BLaER1 treated with 17β-estradiol and CSF1 and Interleukin-3, amounts not matched to agents 10 nM and 100 nM (cell line): ENCODE measurements around the gene COG6.

Source experiments
- H3K27ac ChIP-seq, 11 experiments: shearing (Covaris generic); formaldehyde crosslinking; 2 replicates each; pipeline ENCODE4 v1.8.1; 2022
- H3K27me3 ChIP-seq, 11 experiments: shearing (Covaris generic); formaldehyde crosslinking; 2 replicates each; pipeline ENCODE4 v1.8.1; 2022
- H3K36me3 ChIP-seq, 11 experiments: shearing (Covaris generic); formaldehyde crosslinking; 2 replicates each; pipeline ENCODE4 v1.8.1; 2022
- H3K4me1 ChIP-seq, 10 experiments: shearing (Covaris generic); formaldehyde crosslinking; 2 replicates each; pipeline ENCODE4 v1.8.1; 2022
- H3K4me2 ChIP-seq, 11 experiments: shearing (Covaris generic); formaldehyde crosslinking; 2 replicates each; pipeline ENCODE4 v1.8.1; 2022
- H3K4me3 ChIP-seq, 10 experiments: shearing (Covaris generic); formaldehyde crosslinking; 2 replicates each; pipeline ENCODE4 v1.8.1; 2022
- H3K9ac ChIP-seq, 11 experiments: shearing (Covaris generic); formaldehyde crosslinking; 2 replicates each; pipeline ENCODE4 v1.8.1; 2022
- H3K9me3 ChIP-seq, 11 experiments: shearing (Covaris generic); formaldehyde crosslinking; replicated peaks in 1 of 11; 2 replicates each; pipeline ENCODE4 v1.8.1; 2022
- H4K20me1 ChIP-seq, 11 experiments: shearing (Covaris generic); formaldehyde crosslinking; 2 replicates each; pipeline ENCODE4 v1.8.1; 2022
- Cebpa-rat ChIP-seq, 11 experiments: shearing (Covaris generic); IDR thresholded peaks; 2 replicates each; pipeline ENCODE4 v1.8.1; 2022

The COG6 gene

DNA sequence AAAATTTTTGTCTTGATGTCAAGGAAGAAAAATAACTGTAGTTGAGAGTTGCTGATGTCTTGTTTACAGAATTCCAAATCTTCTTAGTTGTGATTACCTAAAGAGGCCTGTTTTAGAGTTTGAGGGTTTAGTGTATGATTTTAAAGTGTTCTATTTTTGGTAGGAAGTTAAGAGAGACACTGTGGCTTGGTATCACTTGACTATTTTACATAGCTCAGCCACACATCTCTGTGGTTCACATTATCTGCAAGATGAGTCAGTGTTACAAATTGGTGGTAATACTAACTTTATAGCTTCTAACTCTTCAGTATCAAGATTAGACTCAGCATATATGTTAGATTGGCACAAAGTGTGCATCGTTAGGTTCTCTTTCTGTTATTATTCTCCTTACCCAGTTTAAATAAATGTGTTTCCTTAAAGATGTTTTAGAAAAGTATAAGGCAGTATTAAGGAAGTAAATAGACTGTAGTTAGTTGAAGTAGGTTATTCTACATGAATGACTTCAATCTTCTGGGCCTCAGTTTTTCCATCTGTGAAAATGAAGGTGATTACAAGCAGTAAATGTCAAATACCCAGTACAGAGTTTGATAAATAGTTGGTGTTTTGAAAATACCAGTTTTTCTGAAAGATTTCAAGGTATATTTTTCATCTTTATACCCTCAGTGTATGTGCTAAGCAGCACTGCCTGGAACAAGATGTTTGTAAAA, 33.4 kb downstream of the COG6 start:
- Histone ChIP-seq H3K27ac (peak overlapping the region in 4 of 11 experiments; percentile 7 to 52 (median 44); a peak in 6 of 22 replicates), H3K4me2 (peak overlapping the region in 5 of 11 experiments; percentile 42 to 64 (median 48); a peak in 8 of 22 replicates), H4K20me1 (no peaks in the 10 kb centered on the region), H3K4me1 (peaks cover 0 to 36% (median 15%) of the 10 kb centered on the region in 10 experiments; a peak in 14 of 20 replicates), H3K36me3 (peaks cover 9 to 18% (median 12%) of the 10 kb centered on the region in 11 experiments; a peak in 16 of 22 replicates), H3K27me3 (no peaks in the 10 kb centered on the region), H3K9me3 (no peaks in the 10 kb centered on the region), H3K9ac (no peak overlapping the region), H3K4me3 (no peak overlapping the region)
- TF ChIP-seq Cebpa-rat (IDR thresholded peaks at IDR 0.05), result no peak

DNA sequence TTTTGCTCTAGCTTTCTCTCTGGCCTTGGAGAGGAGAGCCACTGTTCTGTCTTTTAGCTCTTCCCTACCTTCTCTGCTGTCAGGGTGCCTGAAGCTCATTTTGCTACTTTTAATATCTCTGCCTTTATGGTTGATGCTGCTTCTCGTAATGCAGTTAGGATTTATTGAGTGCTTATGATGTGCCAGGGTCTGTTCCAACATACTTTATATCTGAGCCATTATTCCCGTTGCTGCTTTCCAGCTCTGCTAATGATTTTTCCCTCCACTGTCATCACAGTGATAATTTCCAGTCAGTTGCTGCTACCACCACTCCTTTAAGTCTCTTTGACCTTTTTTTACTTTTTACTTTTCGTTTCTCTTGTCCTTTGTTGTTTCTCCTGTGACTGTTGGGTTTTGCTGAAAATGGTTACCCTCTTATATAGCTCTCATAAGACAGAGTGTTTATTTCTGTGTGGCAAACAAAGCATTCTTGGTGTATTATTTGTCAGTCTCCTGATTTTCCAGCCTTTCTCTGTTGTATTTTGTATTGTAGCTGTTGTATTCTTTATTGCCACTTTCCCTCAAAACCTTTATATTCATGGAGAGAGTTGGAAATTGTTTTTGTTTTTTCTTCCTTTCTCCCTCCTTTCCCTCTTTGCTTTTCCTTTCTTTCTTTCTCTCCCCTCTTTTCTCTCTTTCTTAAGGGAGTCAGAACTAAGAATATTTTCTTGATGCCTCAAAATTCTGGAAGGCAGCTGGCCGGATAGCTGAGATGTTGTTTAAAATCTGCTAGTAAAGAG, 37.4 kb downstream of the COG6 start:
- Histone ChIP-seq H3K4me1 (peaks cover 0 to 15% (median 3%) of the 10 kb centered on the region in 10 experiments; a peak in 8 of 20 replicates), H4K20me1 (no peaks in the 10 kb centered on the region), H3K27ac (no peak overlapping the region), H3K9ac (no peak overlapping the region), H3K4me3 (no peak overlapping the region), H3K9me3 (no peaks in the 10 kb centered on the region), H3K27me3 (no peaks in the 10 kb centered on the region), H3K4me2 (no peak overlapping the region), H3K36me3 (peaks cover 3 to 21% (median 8%) of the 10 kb centered on the region in 11 experiments; a peak in 15 of 22 replicates)
- no peak for TF ChIP-seq Cebpa-rat (IDR thresholded peaks at IDR 0.05)

DNA sequence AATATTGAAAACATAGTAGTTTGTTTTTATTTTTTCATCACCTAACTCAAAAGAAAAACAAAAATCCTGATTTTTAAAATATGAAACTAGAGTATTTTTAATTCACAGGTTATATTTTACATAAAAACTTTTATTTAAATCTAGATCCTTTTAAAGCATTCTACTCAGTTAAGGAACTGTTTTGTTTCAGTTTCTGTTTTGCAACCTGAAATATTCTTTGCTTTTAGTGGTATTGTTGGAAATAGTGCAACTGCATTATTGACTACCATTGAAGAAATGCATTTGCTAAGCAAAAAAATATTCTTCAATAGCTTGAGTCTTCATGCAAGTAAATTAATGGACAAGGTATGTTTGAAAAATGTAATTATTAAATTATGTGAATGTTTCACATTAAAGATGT, 43.8 kb downstream of the COG6 start:
- H3K4me2 ChIP-seq, result no peak overlapping the region
- no peak overlapping the region for H3K4me3 ChIP-seq
- H3K9me3 ChIP-seq, result no peaks in the 10 kb centered on the region
- no peaks in the 10 kb centered on the region for H3K27me3 ChIP-seq
- peaks cover 0 to 12% (median 4%) of the 10 kb centered on the region in 11 experiments; a peak in 4 of 22 replicates for H3K36me3 ChIP-seq
- H3K9ac ChIP-seq, result no peak overlapping the region
- TF ChIP-seq Cebpa-rat (IDR thresholded peaks at IDR 0.05), result no peak
- H3K27ac ChIP-seq, result no peak overlapping the region
- H4K20me1 ChIP-seq, result no peaks in the 10 kb centered on the region
- H3K4me1 ChIP-seq, result no peaks in the 10 kb centered on the region

DNA sequence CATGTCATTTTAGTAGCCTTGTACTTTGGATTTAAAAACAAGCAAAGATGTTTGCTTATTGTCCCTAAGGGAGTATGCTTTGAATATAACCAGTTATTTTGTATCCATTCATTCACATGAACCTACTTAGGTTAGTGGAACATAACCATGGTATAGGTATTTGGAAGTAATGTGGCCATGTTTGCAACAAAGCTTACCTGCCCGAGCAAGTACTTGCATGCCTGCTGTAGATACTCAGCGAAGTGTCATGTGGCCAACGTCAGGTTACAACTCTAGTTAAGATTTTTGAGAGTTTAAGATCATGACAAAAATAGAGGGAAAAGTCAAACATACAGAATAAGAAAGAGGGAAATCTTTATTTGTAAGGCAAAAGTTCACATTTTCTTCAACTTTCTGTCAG, 57.2 kb downstream of the COG6 start:
- H3K36me3 ChIP-seq, result peaks cover 0 to 20% (median 2%) of the 10 kb centered on the region in 11 experiments; a peak in 5 of 22 replicates
- H3K4me1 ChIP-seq, result no peaks in the 10 kb centered on the region
- no peak overlapping the region for H3K27ac ChIP-seq
- H4K20me1 ChIP-seq, result no peaks in the 10 kb centered on the region
- H3K4me2 ChIP-seq, result no peak overlapping the region
- H3K9ac ChIP-seq, result no peak overlapping the region
- no peaks in the 10 kb centered on the region for H3K27me3 ChIP-seq
- H3K9me3 ChIP-seq, result peaks cover 0 to 20% (median 9%) of the 10 kb centered on the region in 11 experiments; a peak in 9 of 22 replicates
- no peak overlapping the region for H3K4me3 ChIP-seq
- TF ChIP-seq Cebpa-rat (IDR thresholded peaks at IDR 0.05), result no peak

DNA sequence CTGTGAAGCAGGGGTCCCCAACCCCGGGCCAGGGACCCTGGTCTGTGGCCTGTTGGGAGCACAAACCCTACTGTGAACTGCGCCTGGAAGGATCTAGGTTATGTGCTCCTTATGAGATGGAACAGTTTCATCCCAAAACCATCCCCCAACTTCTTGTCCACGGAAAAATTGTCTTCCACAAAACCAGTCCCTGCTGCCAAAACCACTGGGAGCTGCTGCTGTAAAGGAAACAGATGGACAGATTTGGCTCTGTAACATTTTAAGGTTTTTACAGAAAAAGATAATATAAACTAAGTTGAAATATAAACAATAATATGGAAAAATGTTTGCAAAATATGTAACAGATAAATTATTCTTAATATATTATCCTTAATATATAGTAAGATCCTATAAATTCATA, 73.7 kb downstream of the COG6 start:
- no peak overlapping the region for H3K4me2 ChIP-seq
- H3K36me3 ChIP-seq, result peaks cover 9 to 72% (median 26%) of the 10 kb centered on the region in 11 experiments; a peak in 19 of 22 replicates
- H4K20me1 ChIP-seq, result no peaks in the 10 kb centered on the region
- H3K9me3 ChIP-seq, result no peaks in the 10 kb centered on the region
- no peaks in the 10 kb centered on the region for H3K27me3 ChIP-seq
- TF ChIP-seq Cebpa-rat (IDR thresholded peaks at IDR 0.05), result no peak
- H3K4me1 ChIP-seq, result no peaks in the 10 kb centered on the region
- no peak overlapping the region for H3K9ac ChIP-seq
- no peak overlapping the region for H3K27ac ChIP-seq
- H3K4me3 ChIP-seq, result no peak overlapping the region

DNA sequence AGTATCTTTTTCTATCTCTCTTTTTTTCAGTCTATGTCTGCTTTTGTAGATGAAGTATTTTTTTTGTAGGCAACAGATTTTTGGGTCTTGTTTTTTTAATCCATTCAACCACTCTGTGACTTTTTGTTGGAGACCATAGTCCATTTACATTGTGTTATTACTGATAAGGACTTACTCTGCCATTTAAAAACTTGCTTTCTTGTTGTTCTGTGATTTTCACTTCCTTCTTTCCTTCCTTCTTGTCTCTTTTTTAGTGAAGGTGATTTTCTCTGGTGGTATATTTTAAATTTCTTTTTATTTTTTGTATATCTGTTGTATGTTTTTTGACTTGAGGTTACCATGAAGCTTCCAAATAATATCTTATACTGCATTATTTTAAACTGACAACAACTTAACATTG, 79.5 kb downstream of the COG6 start:
- no peaks in the 10 kb centered on the region for H3K27me3 ChIP-seq
- no peak for TF ChIP-seq Cebpa-rat (IDR thresholded peaks at IDR 0.05)

DNA sequence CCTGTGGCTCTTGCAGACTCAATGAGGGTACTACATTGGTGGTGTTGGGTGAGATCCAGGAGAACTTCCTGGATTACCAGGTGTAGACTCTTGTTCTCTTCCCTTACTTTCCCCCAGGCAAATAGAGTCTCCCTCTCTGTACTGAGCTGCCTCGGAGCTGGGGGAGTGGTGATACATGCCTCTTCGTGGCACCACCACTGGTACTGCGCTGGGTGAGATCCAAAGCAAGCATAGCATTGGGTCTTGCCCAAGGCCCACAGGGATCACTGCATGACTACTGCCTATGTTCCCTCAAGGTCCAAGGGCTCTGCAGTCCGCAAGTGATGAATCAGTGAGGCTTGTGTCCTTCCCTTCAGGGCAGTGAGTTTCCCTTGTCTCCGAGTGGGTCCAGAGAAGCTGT, 81.6 kb downstream of the COG6 start:
- H3K4me2 ChIP-seq, result no peak overlapping the region
- no peak for TF ChIP-seq Cebpa-rat (IDR thresholded peaks at IDR 0.05)
- H3K9me3 ChIP-seq, result peaks cover 0 to 17% (median 5%) of the 10 kb centered on the region in 11 experiments; a peak in 3 of 22 replicates
- peaks cover 13 to 54% (median 27%) of the 10 kb centered on the region in 11 experiments; a peak in 21 of 22 replicates for H3K36me3 ChIP-seq
- H3K27me3 ChIP-seq, result no peaks in the 10 kb centered on the region
- H3K27ac ChIP-seq, result no peak overlapping the region
- H3K4me1 ChIP-seq, result no peaks in the 10 kb centered on the region
- no peak overlapping the region for H3K9ac ChIP-seq
- H4K20me1 ChIP-seq, result no peaks in the 10 kb centered on the region
- no peak overlapping the region for H3K4me3 ChIP-seq

More for the DNA sequence above, 79.5 kb downstream of the COG6 start:
- H3K4me2 ChIP-seq, result no peak overlapping the region
- peaks cover 0 to 17% (median 3%) of the 10 kb centered on the region in 11 experiments; a peak in 2 of 22 replicates for H3K9me3 ChIP-seq
- H3K27ac ChIP-seq, result no peak overlapping the region
- peaks cover 14 to 53% (median 26%) of the 10 kb centered on the region in 11 experiments; a peak in 21 of 22 replicates for H3K36me3 ChIP-seq
- H4K20me1 ChIP-seq, result no peaks in the 10 kb centered on the region
- no peaks in the 10 kb centered on the region for H3K4me1 ChIP-seq
- H3K4me3 ChIP-seq, result no peak overlapping the region
- H3K9ac ChIP-seq, result no peak overlapping the region

DNA sequence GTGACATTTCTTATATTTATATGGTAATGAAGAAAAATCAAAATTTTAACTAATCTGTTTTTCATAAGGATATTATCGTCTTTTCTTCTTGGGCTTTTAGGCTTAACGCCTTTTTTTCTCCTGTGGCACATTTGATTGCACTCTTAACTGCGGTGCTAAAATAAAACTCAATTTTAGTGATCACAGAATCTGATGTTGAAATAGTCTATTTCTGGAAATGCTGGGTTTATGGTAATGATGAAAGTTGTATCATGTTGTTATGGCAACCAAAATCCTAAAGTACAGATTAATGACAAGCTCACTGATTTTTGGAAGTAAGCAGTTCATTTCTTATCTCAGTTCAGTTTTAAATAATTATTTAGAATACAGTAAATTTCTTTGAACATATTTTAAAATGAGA, 85.3 kb downstream of the COG6 start:
- Histone ChIP-seq H3K27me3 (no peaks in the 10 kb centered on the region), H3K4me1 (no peaks in the 10 kb centered on the region), H3K36me3 (peaks cover 13 to 39% (median 22%) of the 10 kb centered on the region in 11 experiments; a peak in 20 of 22 replicates), H3K9ac (no peak overlapping the region), H3K9me3 (peaks cover 0 to 18% (median 6%) of the 10 kb centered on the region in 11 experiments; a peak in 4 of 22 replicates), H4K20me1 (no peaks in the 10 kb centered on the region), H3K4me2 (no peak overlapping the region), H3K27ac (no peak overlapping the region), H3K4me3 (no peak overlapping the region)
- no peak for TF ChIP-seq Cebpa-rat (IDR thresholded peaks at IDR 0.05)

DNA sequence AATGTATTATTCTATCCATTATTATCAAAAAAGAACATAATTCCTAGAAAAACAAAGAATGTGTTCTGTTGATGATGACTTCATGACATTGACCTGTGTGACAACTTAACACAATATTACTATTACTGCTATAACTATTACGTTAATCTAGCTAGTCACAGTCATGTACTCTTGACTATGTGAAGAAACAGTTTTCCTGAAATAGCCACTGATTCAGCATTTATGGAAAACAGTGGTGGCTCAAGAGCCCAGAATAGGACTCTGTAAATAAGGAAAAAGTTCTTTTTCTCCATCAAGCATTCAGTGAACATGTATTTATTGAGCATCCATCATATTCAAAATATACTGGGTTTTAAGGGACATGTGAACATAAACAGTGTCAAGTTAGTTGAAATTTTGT, 93.5 kb downstream of the COG6 start:
- no peak overlapping the region for H3K27ac ChIP-seq
- no peaks in the 10 kb centered on the region for H4K20me1 ChIP-seq
- H3K4me3 ChIP-seq, result no peak overlapping the region
- peaks cover 0 to 22% (median 0%) of the 10 kb centered on the region in 10 experiments; a peak in 5 of 20 replicates for H3K4me1 ChIP-seq
- TF ChIP-seq Cebpa-rat (IDR thresholded peaks at IDR 0.05), result no peak
- no peak overlapping the region for H3K9ac ChIP-seq
- peaks cover 0 to 8% (median 0%) of the 10 kb centered on the region in 11 experiments; a peak in 2 of 22 replicates for H3K36me3 ChIP-seq
- peak overlapping the region in 1 of 11 experiments; percentile 19; a peak in 1 of 22 replicates for H3K4me2 ChIP-seq
- no peaks in the 10 kb centered on the region for H3K27me3 ChIP-seq
- peaks cover 0 to 2% (median 0%) of the 10 kb centered on the region in 11 experiments; a peak in 2 of 22 replicates for H3K9me3 ChIP-seq
